ENCODE data around the gene MAST4. TPM values are rescaled to one million over a fixed set of nuclear protein-coding genes. Genes with fewer than 3 reads are reported as not detected.

MAST4 gene
- total and polyA plus RNA-seq, 2 of the 8 experiments (the other 6 are each of a cell fraction or from before 2014, with no cell fraction given), result 1.5 to 2.6 TPM

DNA sequence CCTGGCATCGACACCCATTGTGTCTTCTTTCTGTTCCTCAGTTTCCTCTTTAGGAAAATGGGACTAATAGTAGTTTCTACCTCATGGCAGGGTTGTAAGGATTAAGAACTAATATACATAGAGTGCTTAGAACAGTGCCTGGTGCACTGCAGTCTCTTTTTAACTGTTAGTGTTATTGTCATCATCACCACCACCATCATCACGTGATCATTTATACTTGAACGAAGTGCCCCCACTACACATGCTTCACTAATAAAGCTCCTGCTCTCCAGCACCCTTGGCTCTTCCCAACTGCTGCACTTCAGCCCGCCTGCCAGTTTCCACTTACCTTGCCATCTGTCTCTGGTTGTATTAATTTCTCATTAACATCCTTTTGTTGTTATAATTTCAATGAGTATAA is 35.8 kb upstream of the MAST4 start (continued):
- TF ChIP-seq, protein P1, sequence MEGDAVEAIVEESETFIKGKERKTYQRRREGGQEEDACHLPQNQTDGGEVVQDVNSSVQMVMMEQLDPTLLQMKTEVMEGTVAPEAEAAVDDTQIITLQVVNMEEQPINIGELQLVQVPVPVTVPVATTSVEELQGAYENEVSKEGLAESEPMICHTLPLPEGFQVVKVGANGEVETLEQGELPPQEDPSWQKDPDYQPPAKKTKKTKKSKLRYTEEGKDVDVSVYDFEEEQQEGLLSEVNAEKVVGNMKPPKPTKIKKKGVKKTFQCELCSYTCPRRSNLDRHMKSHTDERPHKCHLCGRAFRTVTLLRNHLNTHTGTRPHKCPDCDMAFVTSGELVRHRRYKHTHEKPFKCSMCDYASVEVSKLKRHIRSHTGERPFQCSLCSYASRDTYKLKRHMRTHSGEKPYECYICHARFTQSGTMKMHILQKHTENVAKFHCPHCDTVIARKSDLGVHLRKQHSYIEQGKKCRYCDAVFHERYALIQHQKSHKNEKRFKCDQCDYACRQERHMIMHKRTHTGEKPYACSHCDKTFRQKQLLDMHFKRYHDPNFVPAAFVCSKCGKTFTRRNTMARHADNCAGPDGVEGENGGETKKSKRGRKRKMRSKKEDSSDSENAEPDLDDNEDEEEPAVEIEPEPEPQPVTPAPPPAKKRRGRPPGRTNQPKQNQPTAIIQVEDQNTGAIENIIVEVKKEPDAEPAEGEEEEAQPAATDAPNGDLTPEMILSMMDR (IDR thresholded peaks at IDR 0.05; ENCODE audit: control extremely low read depth in 1 of 3, insufficient read depth in 1 of 3, low read depth in 1 of 3, low read length in 3 of 3), result no peak
- TF ChIP-seq TAF7 (optimal IDR thresholded peaks at IDR 0.05; ENCODE audit: borderline replicate concordance, low read depth, low read length) (no peak), JUN (IDR thresholded peaks at IDR 0.05; ENCODE audit: low read depth, low read length) (no peak), RFX5 (IDR thresholded peaks at IDR 0.05; ENCODE audit: borderline replicate concordance, low read depth, low read length) (no peak), YY1 (IDR thresholded peaks at IDR 0.05; ENCODE audit: low read depth, low read length) (no peak)

All from H1 (cell line).